Neural cell (in vitro differentiated cells): ENCODE data around the gene TSTD1.
"Not testable (repeated sequence)": the region's sequence is repeated elsewhere in the genome, so short reads cannot be mapped to it uniquely, and the experiment has no call there.

Experiments used
- CTCF ChIP-seq: fragments of 450-650 bp; IDR thresholded peaks from 2 replicates; pipeline ENCODE4 v1.5.1; 2014; ENCODE audit warnings: antibody characterized with exemption, mild to moderate bottlenecking, moderate library complexity; ENCODE audit not compliant: poor library complexity, severe bottlenecking
- POLR2AphosphoS5 ChIP-seq: IDR thresholded peaks from 2 replicates; pipeline ENCODE4 v1.6.1; 2012
- SMC3 ChIP-seq: fragments of 450-650 bp; conservative IDR thresholded peaks from 2 replicates; pipeline ENCODE4 v1.6.1; 2014; ENCODE audit warnings: antibody characterized with exemption, mild to moderate bottlenecking, moderate library complexity; ENCODE audit not compliant: poor library complexity

- TF ChIP-seq CTCF, SMC3, POLR2AphosphoS5: not testable (repeated sequence)
Measured at GRCh38 chr1:161016683-161017082, 22.1 kb downstream of the TSTD1 start.
